ENCODE results near the gene NR2E1.

Gene NR2E1

GRCh38 chr6:108165714-108166663, at the start of gene NR2E1:
TSS of gene NR2E1 (plus strand) at chr6:108166022. CDS start at chr6:108166766, 744 bp downstream.
- TF ChIP-seq CTCF (IDR thresholded peaks at IDR 0.05; ENCODE audit: insufficient read depth, missing control alignments): no peak
- no peak for DNase-seq (ENCODE audit: insufficient read length, low spot score)
- FAIRE-seq: no peak

- no peak for TF ChIP-seq CTCF (IDR thresholded peaks at IDR 0.05; ENCODE audit: insufficient read depth, missing control alignments)
- FAIRE-seq: no peak
- no peak for DNase-seq (ENCODE audit: insufficient read length, low spot score)
Measured at GRCh38 chr6:108116546-108117426, 49.0 kb upstream of the NR2E1 start.

GRCh38 chr6:108117427-108118358, 48.1 kb upstream of the NR2E1 start:
- no peak for TF ChIP-seq CTCF (IDR thresholded peaks at IDR 0.05; ENCODE audit: insufficient read depth, missing control alignments)

GRCh38 chr6:108118359-108118724, 47.5 kb upstream of the NR2E1 start:
- no peak for TF ChIP-seq CTCF (IDR thresholded peaks at IDR 0.05; ENCODE audit: insufficient read depth, missing control alignments)
- DNase-seq (ENCODE audit: insufficient read length, low spot score) (no peak), FAIRE-seq (no peak)

More at GRCh38 chr6:108117427-108118358, 48.1 kb upstream of the NR2E1 start:
- FAIRE-seq: no peak
- no peak for DNase-seq (ENCODE audit: insufficient read length, low spot score)

GRCh38 chr6:108118810-108119768, 46.7 kb upstream of the NR2E1 start:
- FAIRE-seq: no peak
- TF ChIP-seq CTCF (IDR thresholded peaks at IDR 0.05; ENCODE audit: insufficient read depth, missing control alignments): no peak
- no peak for DNase-seq (ENCODE audit: insufficient read length, low spot score)
